Sigmoid colon (tissue), 7 donors: ENCODE data around the gene USH1G. TPM values are rescaled to one million over a fixed set of nuclear protein-coding genes. Genes with fewer than 3 reads are reported as not detected.

Experiments used
- DNase-seq: peaks from one replicate; pipeline ENCODE4 v3.0.0-alpha.2; 2019
- H3K27ac ChIP-seq, 4 donors: fragments of 200-600 bp; sonication (generic); one replicate each; pipeline ENCODE4 v1.5.1; 2016 to 2019; ENCODE audit warnings: mild to moderate bottlenecking in 1 of 4
- H3K27me3 ChIP-seq, 3 donors: fragments of 200-600 bp; sonication (generic); one replicate each; pipeline ENCODE4 v1.5.1; 2019; ENCODE audit warnings: mild to moderate bottlenecking in 1 of 3
- H3K36me3 ChIP-seq, 4 donors: fragments of 200-600 bp; sonication (generic); one replicate each; pipeline ENCODE4 v1.5.1; 2016 to 2019
- H3K4me1 ChIP-seq, 4 donors: fragments of 200-600 bp; sonication (generic); one replicate each; pipeline ENCODE4 v1.5.1; 2017 to 2019
- H3K4me3 ChIP-seq, 4 donors: fragments of 200-600 bp; sonication (generic); one replicate each; pipeline ENCODE4 v1.5.1; 2017 to 2019; ENCODE audit warnings: mild to moderate bottlenecking in 2 of 4, moderate library complexity in 1 of 4
- H3K9me3 ChIP-seq, 4 donors: fragments of 200-600 bp in 3 of 4; sonication (generic) in 3 of 4; one replicate each; pipeline versions ENCODE4 v1.5.1 to v1.6.1; 2013 to 2019
- EP300 ChIP-seq, 4 donors: sonication (generic); formaldehyde crosslinking; IDR thresholded peaks; one replicate each; pipeline ENCODE4 v1.6.1; 2017; ENCODE audit warnings: antibody characterized with exemption in 4 of 4
- POLR2A ChIP-seq, 2 donors: fragments of 450-650 bp; IDR thresholded peaks; one replicate each; pipeline ENCODE4 v1.6.1; 2016; ENCODE audit warnings: antibody characterized with exemption in 2 of 2, mild to moderate bottlenecking in 2 of 2, moderate library complexity in 2 of 2
- POLR2AphosphoS5 ChIP-seq, 4 donors: sonication (generic); formaldehyde crosslinking; IDR thresholded peaks; one replicate each; pipeline ENCODE4 v1.6.1; 2017; ENCODE audit warnings: antibody characterized with exemption in 4 of 4
- WGBS, 2 donors: extraction: QIAGEN DNeasy Blood & Tissue Kit; methylation state at CpG; one replicate each; pipeline ENCODE4 v1.1.7; 2013; 5-methylcytosine and 5-hydroxymethylcytosine counted together
- intact Hi-C: fragments of 100-400 bp; cut with DNase I; formaldehyde crosslinking; loops from one replicate; pipeline ENCODE4 v1.15.1; 2023
- polyA plus RNA-seq, 3 donors: library from polyadenylated mRNA; stranded (reverse); fragments of 200-250 nt; gene quantifications; one replicate each; pipeline ENCODE4 v1.2.3, GENCODE V29; 2013
- total RNA-seq, 4 donors: library from RNA; depleted of rRNA; stranded (reverse); fragments of >200 nt; gene quantifications; one replicate each; pipeline ENCODE4 v1.1.0, GENCODE V29; 2016
- TF ChIP-seq, protein P1 (sequence below), 4 experiments: fragments of 450-650 bp in 3 of 4; fragments of 200-600 bp in 1 of 4; IDR thresholded peaks; one replicate each; pipeline ENCODE4 v1.5.1; 2016 to 2019; ENCODE audit warnings: antibody characterized with exemption in 4 of 4, mild to moderate bottlenecking in 3 of 4, moderate library complexity in 2 of 4
- donor health status: healthy with polysubstance abuse.
- donor health status: Bipolar disorder and iron deficiency.
- donor health status: healthy.

Gene USH1G
- total and polyA plus RNA-seq, 7 donors: 0.09 TPM; not detected in 6

DNA sequence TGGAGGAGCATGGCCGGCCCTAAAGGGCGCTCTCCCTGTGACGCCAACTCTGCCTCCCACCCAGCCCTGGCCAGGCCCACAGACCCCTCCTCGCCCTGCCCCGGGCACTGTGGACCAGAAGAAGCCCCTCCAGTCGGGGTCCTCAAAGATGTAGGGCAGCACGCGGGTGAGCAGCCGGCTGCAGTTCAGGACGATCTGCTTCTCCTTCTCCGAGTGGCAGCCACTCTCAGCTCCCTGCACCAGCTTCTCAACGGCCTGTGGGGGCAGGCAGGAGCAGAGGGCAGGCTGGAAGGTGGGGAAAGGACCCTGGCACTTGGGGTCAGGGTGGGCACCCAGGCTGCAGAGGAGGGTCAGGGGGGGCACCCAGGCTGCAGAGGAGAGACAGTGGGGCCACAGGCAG lies 40.6 kb upstream of the USH1G start:
- no peaks in the 10 kb centered on the region for H3K36me3 ChIP-seq
- H3K27ac ChIP-seq: no peak overlapping the region
- H3K9me3 ChIP-seq: no peaks in the 10 kb centered on the region
- no peak for DNase-seq
- WGBS, 2 donors: 77 to 88% methylated on average over 12 of the region's 12 CpGs
- H3K4me1 ChIP-seq: peaks cover 0 to 4% (median 2%) of the 10 kb centered on the region in 4 donors
- intact Hi-C loops: no loop called here
- TF ChIP-seq POLR2AphosphoS5 (IDR thresholded peaks at IDR 0.05): no peak
- TF ChIP-seq POLR2A (IDR thresholded peaks at IDR 0.05): no peak
- TF ChIP-seq, protein P1, sequence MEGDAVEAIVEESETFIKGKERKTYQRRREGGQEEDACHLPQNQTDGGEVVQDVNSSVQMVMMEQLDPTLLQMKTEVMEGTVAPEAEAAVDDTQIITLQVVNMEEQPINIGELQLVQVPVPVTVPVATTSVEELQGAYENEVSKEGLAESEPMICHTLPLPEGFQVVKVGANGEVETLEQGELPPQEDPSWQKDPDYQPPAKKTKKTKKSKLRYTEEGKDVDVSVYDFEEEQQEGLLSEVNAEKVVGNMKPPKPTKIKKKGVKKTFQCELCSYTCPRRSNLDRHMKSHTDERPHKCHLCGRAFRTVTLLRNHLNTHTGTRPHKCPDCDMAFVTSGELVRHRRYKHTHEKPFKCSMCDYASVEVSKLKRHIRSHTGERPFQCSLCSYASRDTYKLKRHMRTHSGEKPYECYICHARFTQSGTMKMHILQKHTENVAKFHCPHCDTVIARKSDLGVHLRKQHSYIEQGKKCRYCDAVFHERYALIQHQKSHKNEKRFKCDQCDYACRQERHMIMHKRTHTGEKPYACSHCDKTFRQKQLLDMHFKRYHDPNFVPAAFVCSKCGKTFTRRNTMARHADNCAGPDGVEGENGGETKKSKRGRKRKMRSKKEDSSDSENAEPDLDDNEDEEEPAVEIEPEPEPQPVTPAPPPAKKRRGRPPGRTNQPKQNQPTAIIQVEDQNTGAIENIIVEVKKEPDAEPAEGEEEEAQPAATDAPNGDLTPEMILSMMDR (IDR thresholded peaks at IDR 0.05): no peak
- TF ChIP-seq EP300 (IDR thresholded peaks at IDR 0.05): no peak
- H3K4me3 ChIP-seq: no peak overlapping the region
- no peaks in the 10 kb centered on the region for H3K27me3 ChIP-seq

DNA sequence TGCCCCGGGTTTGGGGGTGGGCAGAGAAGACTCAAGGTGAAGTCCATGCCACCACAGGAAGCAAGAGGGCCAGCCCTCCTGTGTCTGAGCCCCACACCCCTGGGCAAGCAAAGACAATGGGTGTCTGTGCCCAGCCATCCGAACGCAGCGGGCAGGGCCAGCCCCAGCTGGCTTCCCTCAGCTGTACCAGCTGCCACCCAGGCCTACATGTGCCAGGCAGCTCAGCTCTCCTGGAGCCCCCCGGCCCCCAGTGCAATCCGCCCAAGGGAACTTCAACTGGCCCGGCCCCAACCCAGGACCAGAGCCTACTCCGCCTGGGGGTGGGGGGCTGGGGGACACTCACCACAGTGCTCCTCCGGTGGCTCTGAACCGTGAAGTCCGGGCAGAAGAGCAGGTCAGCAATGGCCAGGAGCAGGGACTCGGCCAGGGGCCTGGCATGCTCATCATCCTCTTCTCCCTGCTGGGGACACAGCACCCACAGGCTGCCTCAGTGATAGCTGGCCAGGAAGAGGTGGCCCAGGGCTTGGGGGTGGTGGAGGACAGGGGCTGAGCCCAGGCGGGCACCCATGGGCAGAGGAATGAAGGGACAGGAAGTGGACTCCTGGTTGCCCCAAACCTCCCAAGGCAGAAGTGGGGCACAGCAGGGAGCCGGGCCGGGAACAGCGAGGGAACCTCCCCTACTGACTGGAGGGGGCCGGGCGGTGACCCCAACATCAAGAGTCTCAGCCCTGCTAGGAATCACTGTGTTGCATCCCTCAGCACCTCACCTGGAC lies 39.8 kb upstream of the USH1G start:
- intact Hi-C loops: no loop called here
- Histone ChIP-seq H3K27ac (no peak overlapping the region), H3K9me3 (no peaks in the 10 kb centered on the region), H3K27me3 (no peaks in the 10 kb centered on the region), H3K36me3 (no peaks in the 10 kb centered on the region), H3K4me1 (peaks cover 0 to 4% (median 2%) of the 10 kb centered on the region in 4 donors), H3K4me3 (no peak overlapping the region)
- DNase-seq: no peak
- no peak for TF ChIP-seq EP300 (IDR thresholded peaks at IDR 0.05)
- TF ChIP-seq POLR2AphosphoS5 (IDR thresholded peaks at IDR 0.05): no peak
- TF ChIP-seq POLR2A (IDR thresholded peaks at IDR 0.05): no peak
- TF ChIP-seq, protein P1 (IDR thresholded peaks at IDR 0.05): no peak
- WGBS, 2 donors: 85 to 89% methylated on average over 18 of the region's 18 CpGs

DNA sequence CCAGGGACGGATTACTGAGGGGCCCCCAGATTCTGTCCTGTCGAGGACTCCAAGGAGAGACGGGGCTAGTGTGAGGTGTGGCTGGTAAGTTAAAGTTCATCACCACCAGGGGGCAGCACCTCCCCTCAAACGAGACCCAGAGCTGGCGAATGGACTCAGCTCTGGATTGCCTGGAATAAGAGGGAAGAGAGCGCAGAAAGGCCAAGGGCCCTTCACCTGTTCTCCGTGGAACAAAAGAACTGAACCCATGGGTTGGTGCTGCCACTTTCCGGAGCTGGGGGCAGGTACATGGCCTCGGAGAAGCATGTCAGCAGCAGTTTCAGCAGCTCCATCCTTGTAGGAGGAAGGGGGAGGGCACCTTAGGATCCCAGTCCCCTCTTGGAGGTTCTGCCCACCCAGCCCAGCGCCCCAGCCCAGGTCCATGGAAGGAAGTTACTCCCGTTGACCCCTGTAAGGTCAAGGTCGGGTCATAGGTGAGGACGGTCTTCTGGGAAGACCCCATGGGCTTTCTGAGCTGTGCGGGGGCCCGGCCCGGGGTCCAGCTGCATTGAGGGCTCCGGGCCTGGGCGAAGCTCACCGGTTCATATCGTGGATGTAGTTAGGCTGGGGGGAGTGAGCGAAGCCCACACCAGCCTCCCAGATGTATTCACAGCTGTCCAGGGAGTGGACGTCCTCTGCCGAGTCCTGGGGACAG lies 38.7 kb upstream of the USH1G start:
- TF ChIP-seq POLR2AphosphoS5 (IDR thresholded peaks at IDR 0.05) (no peak), EP300 (IDR thresholded peaks at IDR 0.05) (no peak), POLR2A (IDR thresholded peaks at IDR 0.05) (no peak)
- TF ChIP-seq, protein P1 (IDR thresholded peaks at IDR 0.05): peak; percentile 61 to 85 (median 70)
- Histone ChIP-seq H3K27ac (no peak overlapping the region), H3K27me3 (no peaks in the 10 kb centered on the region), H3K9me3 (no peaks in the 10 kb centered on the region), H3K36me3 (no peaks in the 10 kb centered on the region), H3K4me3 (no peak overlapping the region), H3K4me1 (peaks cover 0 to 4% (median 2%) of the 10 kb centered on the region in 4 donors)
- 48 to 49% methylated on average over 23 of the region's 23 CpGs for WGBS, 2 donors
- peak; percentile 95 for DNase-seq
- intact Hi-C loops: loop anchor here (1.0 to 2.0 kb wide), 2 partner anchors 51 to 239 kb away; no protein-coding TSS in a partner anchor

DNA sequence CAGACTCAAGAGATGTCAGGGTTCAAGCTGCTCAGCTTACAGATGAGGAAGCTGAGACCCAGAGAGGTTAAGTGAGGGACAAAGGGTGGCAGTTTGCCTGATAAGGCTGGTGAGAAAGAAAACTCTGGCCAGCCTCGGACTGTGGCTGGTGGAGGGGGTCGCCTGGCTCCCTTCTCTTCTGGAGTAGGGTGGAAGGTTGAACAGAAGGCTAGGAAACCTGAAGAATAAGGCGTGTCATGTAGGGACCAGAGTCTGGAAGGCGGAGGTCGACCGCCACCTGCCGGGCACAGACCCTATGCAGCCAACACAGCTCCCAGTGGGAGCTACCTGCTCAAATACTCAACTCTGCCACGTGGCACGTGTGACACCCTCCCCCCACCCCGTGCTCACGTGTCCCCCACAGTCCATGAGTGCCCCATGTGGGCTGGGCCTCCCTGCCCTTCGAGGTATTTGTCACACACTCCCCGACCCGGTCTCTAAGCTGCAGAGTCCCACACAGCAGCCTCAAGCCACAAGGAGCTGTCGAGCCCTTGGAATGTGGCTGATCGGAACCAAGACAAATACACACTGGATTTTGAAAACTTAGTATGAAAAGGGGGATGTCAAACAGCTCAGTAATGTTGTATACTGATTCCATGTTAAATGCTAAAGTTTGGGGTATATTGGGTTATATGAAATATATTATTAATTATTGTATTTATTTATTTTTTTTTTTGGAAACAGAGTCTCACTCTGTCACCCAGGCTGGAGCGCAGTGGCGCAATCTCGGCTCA lies 37.7 kb upstream of the USH1G start:
- Histone ChIP-seq H3K9me3 (no peaks in the 10 kb centered on the region), H3K4me3 (no peak overlapping the region), H3K27ac (no peak overlapping the region), H3K4me1 (peaks cover 0 to 4% (median 2%) of the 10 kb centered on the region in 4 donors), H3K27me3 (no peaks in the 10 kb centered on the region), H3K36me3 (no peaks in the 10 kb centered on the region)
- 40 to 42% methylated on average over 19 of the region's 19 CpGs for WGBS, 2 donors
- no peak for DNase-seq
- TF ChIP-seq POLR2AphosphoS5 (IDR thresholded peaks at IDR 0.05) (no peak), EP300 (IDR thresholded peaks at IDR 0.05) (no peak), POLR2A (IDR thresholded peaks at IDR 0.05) (no peak)
- TF ChIP-seq, protein P1 (IDR thresholded peaks at IDR 0.05): no peak
- intact Hi-C loops: loop anchor here (1.0 to 2.0 kb wide), 2 partner anchors 53 to 240 kb away; no protein-coding TSS in a partner anchor
